Esophagus muscularis mucosa (tissue), 4 donors: Measurements from ENCODE around the gene DNMBP. TPM values are rescaled to one million over a fixed set of nuclear protein-coding genes. Genes with fewer than 3 reads are reported as not detected.
A peak's percentile ranks its signal among the peaks of the same experiment; 100 is the strongest.

Experiments used
- DNase-seq: peaks from one replicate; pipeline ENCODE4 v3.0.0-alpha.2; 2017; ENCODE audit errors: extremely low spot score
- H3K27ac ChIP-seq, 4 donors: fragments of 200-600 bp; sonication (generic); replicated peaks in 1 of 4; 1 replicate in 3 of 4; 2 replicates in 1 of 4; pipeline ENCODE4 v1.5.1; 2016 to 2019; ENCODE audit warnings: mild to moderate bottlenecking in 1 of 4
- H3K27me3 ChIP-seq, 4 donors: fragments of 200-600 bp; sonication (generic); one replicate each; pipeline versions ENCODE4 v1.5.1 to v1.6.0; 2016 to 2019
- H3K36me3 ChIP-seq, 4 donors: fragments of 200-600 bp; sonication (generic); one replicate each; pipeline ENCODE4 v1.5.1; 2016 to 2019
- H3K4me1 ChIP-seq, 4 donors: fragments of 200-600 bp; sonication (generic); one replicate each; pipeline ENCODE4 v1.5.1; 2016 to 2019
- H3K4me3 ChIP-seq, 4 donors: fragments of 200-600 bp; sonication (generic); 1 replicate in 2 of 4; 2 replicates in 2 of 4; pipeline ENCODE4 v1.5.1; 2016 to 2019; ENCODE audit warnings: mild to moderate bottlenecking in 4 of 4, moderate library complexity in 1 of 4
- H3K9me3 ChIP-seq, 4 donors: fragments of 200-600 bp; sonication (generic); 1 replicate in 3 of 4; 2 replicates in 1 of 4; pipeline ENCODE4 v1.5.1; 2016 to 2019
- CTCF ChIP-seq, 3 experiments: fragments of 200-600 bp in 2 of 3; fragments of 450-650 bp in 1 of 3; sonication (generic) in 2 of 3; IDR thresholded peaks; one replicate each; pipeline ENCODE4 v1.5.1; 2017 to 2019; ENCODE audit warnings: antibody characterized with exemption in 3 of 3, mild to moderate bottlenecking in 2 of 3, moderate library complexity in 1 of 3
- EP300 ChIP-seq: sonication (generic); formaldehyde crosslinking; IDR thresholded peaks from one replicate; pipeline ENCODE4 v1.6.1; 2017; ENCODE audit warnings: antibody characterized with exemption
- POLR2A ChIP-seq: fragments of 450-650 bp; IDR thresholded peaks from one replicate; pipeline ENCODE4 v1.6.1; 2017; ENCODE audit warnings: antibody characterized with exemption, moderate library complexity, mild to moderate bottlenecking, low read depth
- POLR2AphosphoS5 ChIP-seq, 2 donors: sonication (generic); formaldehyde crosslinking; IDR thresholded peaks; one replicate each; pipeline ENCODE4 v1.6.1; 2017; ENCODE audit warnings: antibody characterized with exemption in 2 of 2
- WGBS: methylation state at CpG from one replicate; pipeline ENCODE4 v1.1.5; 2018; 5-methylcytosine and 5-hydroxymethylcytosine counted together
- intact Hi-C: fragments of 100-400 bp; cut with DNase I; formaldehyde crosslinking; loops from one replicate; pipeline ENCODE4 v1.15.1; 2023
- total RNA-seq, 4 donors: library from RNA; depleted of rRNA; stranded (reverse); fragments of >200 nt; gene quantifications; one replicate each; pipeline versions ENCODE4 v1.1.0 to v1.2.1, GENCODE V29; 2016

The DNMBP gene
- total RNA-seq, 4 donors from 2014 or later: 14.5 to 21.6 (median 17.4) TPM

GRCh38 chr10:100041306-100042002 lies 31.7 kb upstream of the DNMBP start:
- Histone ChIP-seq H3K9me3 (no peaks in the 10 kb centered on the region), H3K27ac (no peak overlapping the region), H3K4me3 (no peak overlapping the region), H3K27me3 (no peaks in the 10 kb centered on the region), H3K4me1 (peaks cover 15 to 35% (median 30%) of the 10 kb centered on the region in 4 donors), H3K36me3 (no peaks in the 10 kb centered on the region)
- intact Hi-C loops: no loop called here
- TF ChIP-seq POLR2A: no peak
- no peak for TF ChIP-seq EP300
- TF ChIP-seq CTCF (IDR thresholded peaks at IDR 0.05): no peak
- TF ChIP-seq POLR2AphosphoS5 (IDR thresholded peaks at IDR 0.05): no peak
- DNase-seq: no peak
- 79% methylated on average over 2 of the region's 2 CpGs for WGBS

- H3K27me3 ChIP-seq: no peaks in the 10 kb centered on the region
- peaks cover 0 to 14% (median 8%) of the 10 kb centered on the region in 4 donors for H3K4me1 ChIP-seq
- TF ChIP-seq CTCF (IDR thresholded peaks at IDR 0.05): no peak
- TF ChIP-seq POLR2A: no peak
- no peak for TF ChIP-seq EP300
- TF ChIP-seq POLR2AphosphoS5 (IDR thresholded peaks at IDR 0.05): no peak
- intact Hi-C loops: no loop called here
- no peaks in the 10 kb centered on the region for H3K9me3 ChIP-seq
- 47% methylated on average over 1 of the region's 1 CpG for WGBS
- no peak overlapping the region for H3K27ac ChIP-seq
- no peak for DNase-seq
- H3K36me3 ChIP-seq: no peaks in the 10 kb centered on the region
- no peak overlapping the region for H3K4me3 ChIP-seq
Observed at GRCh38 chr10:100038561-100039071, 28.9 kb upstream of the DNMBP start.

- Histone ChIP-seq H3K27ac (peak overlapping the region in 1 of 4 donors; percentile 30), H3K4me3 (no peak overlapping the region), H3K9me3 (no peaks in the 10 kb centered on the region), H3K4me1 (peaks cover 0 to 8% (median 5%) of the 10 kb centered on the region in 4 donors), H3K36me3 (no peaks in the 10 kb centered on the region), H3K27me3 (no peaks in the 10 kb centered on the region)
- no peak for TF ChIP-seq POLR2AphosphoS5 (IDR thresholded peaks at IDR 0.05)
- no peak for TF ChIP-seq CTCF (IDR thresholded peaks at IDR 0.05)
- TF ChIP-seq POLR2A: no peak
- no peak for TF ChIP-seq EP300
- intact Hi-C loops: no loop called here
- WGBS: 90% methylated on average over 5 of the region's 5 CpGs
- DNase-seq: no peak
Observed at GRCh38 chr10:100037758-100038315, 28.1 kb upstream of the DNMBP start.

- Histone ChIP-seq H3K4me1 (peaks cover 0 to 8% (median 5%) of the 10 kb centered on the region in 4 donors), H3K4me3 (no peak overlapping the region), H3K27me3 (no peaks in the 10 kb centered on the region), H3K27ac (no peak overlapping the region), H3K9me3 (no peaks in the 10 kb centered on the region), H3K36me3 (no peaks in the 10 kb centered on the region)
- 98% methylated on average over 6 of the region's 7 CpGs for WGBS
- DNase-seq: no peak
- TF ChIP-seq POLR2AphosphoS5 (IDR thresholded peaks at IDR 0.05) (no peak), EP300 (no peak), POLR2A (no peak), CTCF (IDR thresholded peaks at IDR 0.05) (no peak)
- intact Hi-C loops: no loop called here
Observed at GRCh38 chr10:100036850-100037249, 27.1 kb upstream of the DNMBP start.
